WTC11 (cell line): ENCODE results near the gene PGA5. TPM values are rescaled to one million over a fixed set of nuclear protein-coding genes. Genes with fewer than 3 reads are reported as not detected.
A peak's percentile ranks its signal among the peaks of the same experiment; 100 is the strongest.

Experiments
- ATAC-seq: fragments of 200-7000 bp; cut with Tn5 transposase; 2 replicates; pipeline ENCODE4 v1.10.0; 2021; ENCODE audit warnings: mild to moderate bottlenecking, moderate library complexity
- CTCF ChIA-PET: fragments of 300-600 bp; sonication (Branson Sonifier 250); formaldehyde crosslinking; loops from one replicate; lab custom pipeline; 2021; ENCODE audit warnings: antibody characterized with exemption; lab: Charles Lee
- POLR2A ChIA-PET: fragments of 350-600 bp; sonication (Branson Sonifier 250); formaldehyde crosslinking; loops from one replicate; lab custom pipeline; 2021; ENCODE audit warnings: antibody characterized with exemption; lab: Charles Lee
- DNase-seq: peaks from one replicate; pipeline ENCODE4 v3.0.0; 2021; ENCODE audit warnings: low spot score
- H3K27ac Mint-ChIP-seq: 2 replicates; pipeline ENCODE4 v1.8.0; 2021; ENCODE audit warnings: mixed read lengths
- H3K27me3 Mint-ChIP-seq: 2 replicates; pipeline ENCODE4 v1.8.0; 2021; ENCODE audit warnings: low read depth, mild to moderate bottlenecking, moderate library complexity, mixed read lengths
- H3K36me3 Mint-ChIP-seq: 2 replicates; pipeline ENCODE4 v1.8.0; 2021; ENCODE audit warnings: mixed read lengths
- H3K4me1 Mint-ChIP-seq: 2 replicates; pipeline ENCODE4 v1.8.0; 2022; ENCODE audit warnings: mixed read lengths
- H3K4me3 Mint-ChIP-seq: 2 replicates; pipeline ENCODE4 v1.8.0; 2021; ENCODE audit warnings: mild to moderate bottlenecking, moderate library complexity, mixed read lengths
- H3K9me3 Mint-ChIP-seq: 2 replicates; pipeline ENCODE4 v1.8.0; 2021; ENCODE audit warnings: mixed read lengths
- ATF2 ChIP-seq: sonication (generic); formaldehyde crosslinking; IDR thresholded peaks from 2 replicates; pipeline ENCODE4 v1.8.1; 2022; ENCODE audit warnings: low read depth, missing genetic modification reagents, borderline replicate concordance
- ATF6 ChIP-seq: sonication (generic); formaldehyde crosslinking; IDR thresholded peaks from 2 replicates; pipeline ENCODE4 v1.8.1; 2023; ENCODE audit warnings: mild to moderate bottlenecking, missing genetic modification reagents
- CTCF ChIP-seq: fragments of 200-600 bp; IDR thresholded peaks from 2 replicates; pipeline ENCODE4 v1.8.0; 2022; ENCODE audit warnings: antibody characterized with exemption
- ERG ChIP-seq: fragments of 250-450 bp; sonication (Bioruptor Pico); IDR thresholded peaks from 2 replicates; pipeline ENCODE4 v1.8.0; 2021; ENCODE audit warnings: mild to moderate bottlenecking
- FOXP4 ChIP-seq: sonication (generic); formaldehyde crosslinking; IDR thresholded peaks from 2 replicates; pipeline ENCODE4 v1.8.0; 2022; ENCODE audit warnings: mild to moderate bottlenecking, missing genetic modification reagents
- GABPB1 ChIP-seq: sonication (generic); formaldehyde crosslinking; IDR thresholded peaks from 2 replicates; pipeline ENCODE4 v1.8.1; 2023; ENCODE audit warnings: mild to moderate bottlenecking, missing genetic modification reagents
- HMGXB4 ChIP-seq: sonication (generic); formaldehyde crosslinking; IDR thresholded peaks from 2 replicates; pipeline ENCODE4 v1.8.1; 2023; ENCODE audit warnings: mild to moderate bottlenecking, moderate library complexity, missing genetic modification reagents
- MAX ChIP-seq: sonication (generic); formaldehyde crosslinking; IDR thresholded peaks from 2 replicates; pipeline ENCODE4 v1.8.0; 2022; ENCODE audit warnings: mild to moderate bottlenecking, missing genetic modification reagents
- MYBL2 ChIP-seq: sonication (generic); formaldehyde crosslinking; IDR thresholded peaks from 2 replicates; pipeline ENCODE4 v1.8.1; 2023; ENCODE audit warnings: mild to moderate bottlenecking, moderate library complexity, missing genetic modification reagents
- NR1H2 ChIP-seq: sonication (generic); formaldehyde crosslinking; IDR thresholded peaks from 2 replicates; pipeline ENCODE4 v1.9.0; 2021; ENCODE audit warnings: mild to moderate bottlenecking, moderate library complexity, missing genetic modification reagents
- RORB ChIP-seq: fragments of 250-450 bp; sonication (Bioruptor Pico); IDR thresholded peaks from 2 replicates; pipeline ENCODE4 v1.9.0; 2021; ENCODE audit warnings: mild to moderate bottlenecking
- USF2 ChIP-seq: sonication (generic); formaldehyde crosslinking; IDR thresholded peaks from 2 replicates; pipeline ENCODE4 v1.8.1; 2023; ENCODE audit warnings: mild to moderate bottlenecking, missing genetic modification reagents, moderate library complexity
- ZBTB21 ChIP-seq: sonication (generic); formaldehyde crosslinking; IDR thresholded peaks from 2 replicates; pipeline ENCODE4 v1.8.1; 2023; ENCODE audit warnings: mild to moderate bottlenecking, missing genetic modification reagents, borderline replicate concordance
- ZNF423 ChIP-seq: fragments of 250-450 bp; sonication (Bioruptor Pico); IDR thresholded peaks from 2 replicates; pipeline ENCODE4 v2.1.2; 2022; ENCODE audit warnings: mild to moderate bottlenecking, moderate library complexity
- total RNA-seq: library from RNA; stranded (reverse); gene quantifications from 3 replicates; pipeline ENCODE4 v1.2.3, GENCODE V29; 2021

The PGA5 gene
- total RNA-seq, 1 experiment from 2014 or later, result 0.35 TPM

- TF ChIP-seq GABPB1 (CRISPR knock-in tag) (peak; percentile 28; the same call in 1 of the 2 replicates), NR1H2 (CRISPR knock-in tag) (no peak)
- Mint-ChIP-seq H3K9me3 (no peaks in the 10 kb centered on the region), H3K27me3 (no peaks in the 10 kb centered on the region), H3K36me3 (peaks cover 6% of the 10 kb centered on the region; the same call in 1 of the 2 replicates), H3K4me1 (no peaks in the 10 kb centered on the region), H3K27ac (no peak overlapping the region), H3K4me3 (no peak overlapping the region)
- ChIA-PET POLR2A (no interaction called here), CTCF (no interaction called here)
- ATAC-seq, result no peak
- DNase-seq, result no peak
Observed at GRCh38 chr11:61267437-61267841, 26.5 kb downstream of the PGA5 start.

- no peak overlapping the region for H3K4me3 Mint-ChIP-seq
- ChIA-PET POLR2A (no interaction called here), CTCF (no interaction called here)
- H3K27me3 Mint-ChIP-seq, result no peaks in the 10 kb centered on the region
- H3K27ac Mint-ChIP-seq, result no peak overlapping the region
- H3K4me1 Mint-ChIP-seq, result no peaks in the 10 kb centered on the region
- no peak for ATAC-seq
- peaks cover under 1% of the 10 kb centered on the region; the same call in 1 of the 2 replicates for H3K36me3 Mint-ChIP-seq
- TF ChIP-seq FOXP4 (CRISPR knock-in tag), result no peak
- H3K9me3 Mint-ChIP-seq, result no peaks in the 10 kb centered on the region
- no peak for DNase-seq
Observed at GRCh38 chr11:61268588-61269250, 27.7 kb downstream of the PGA5 start.

GRCh38 chr11:61270354-61271076 lies 29.5 kb downstream of the PGA5 start:
- Mint-ChIP-seq H3K36me3 (no peaks in the 10 kb centered on the region), H3K27me3 (no peaks in the 10 kb centered on the region), H3K4me1 (no peaks in the 10 kb centered on the region), H3K9me3 (no peaks in the 10 kb centered on the region), H3K4me3 (no peak overlapping the region), H3K27ac (no peak overlapping the region)
- CTCF ChIA-PET, result interaction anchor here (0.6 to 1.6 kb wide), 3 partner anchors 11 to 115 kb away, joined by 3 to 4 read pairs (median 3); no protein-coding TSS in a partner anchor
- no peak for ATAC-seq
- TF ChIP-seq ATF6, result no peak
- no peak for TF ChIP-seq MAX (CRISPR knock-in tag)
- no peak for TF ChIP-seq ZNF423
- no peak for TF ChIP-seq USF2 (CRISPR knock-in tag)
- no peak for TF ChIP-seq RORB (CRISPR knock-in tag)
- no peak for TF ChIP-seq CTCF
- TF ChIP-seq HMGXB4 (CRISPR knock-in tag), result no peak
- TF ChIP-seq ATF2, result no peak
- TF ChIP-seq ERG, result no peak
- TF ChIP-seq MYBL2 (CRISPR knock-in tag), result no peak
- TF ChIP-seq ZBTB21 (CRISPR knock-in tag), result no peak
- DNase-seq, result no peak
- POLR2A ChIA-PET, result interaction anchor here (0.6 kb wide), 1 partner anchor 419 kb away, joined by 3 read pairs; no protein-coding TSS in a partner anchor
